HepG2 (cell line): ENCODE data around the gene ARL4D. TPM values are rescaled to one million over a fixed set of nuclear protein-coding genes. Genes with fewer than 3 reads are reported as not detected.

Experiments
- DPF2 ChIP-seq: sonication (generic); formaldehyde crosslinking; IDR thresholded peaks from 2 replicates; pipeline ENCODE4 v1.4.0; 2020; ENCODE audit warnings: mild to moderate bottlenecking, low read depth, missing genetic modification reagents, borderline replicate concordance
- FOXC1 ChIP-seq: sonication (generic); formaldehyde crosslinking; IDR thresholded peaks from 2 replicates; pipeline ENCODE4 v1.8.0; 2022; ENCODE audit warnings: mild to moderate bottlenecking, missing genetic modification reagents, borderline replicate concordance
- FOXP1 ChIP-seq, 2 experiments: fragments of 450-650 bp in 1 of 2; IDR thresholded peaks; 2 replicates each; pipeline ENCODE4 v1.6.1; 2017 to 2018; ENCODE audit warnings: antibody characterized with exemption in 1 of 2
- HNF4A ChIP-seq: sonication (generic); formaldehyde crosslinking; IDR thresholded peaks from 2 replicates; pipeline ENCODE4 v1.4.0; 2020; ENCODE audit warnings: missing genetic modification reagents
- KDM2A ChIP-seq: sonication (generic); formaldehyde crosslinking; IDR thresholded peaks from 2 replicates; pipeline ENCODE4 v1.4.0; 2020; ENCODE audit warnings: low read depth, missing genetic modification reagents, borderline replicate concordance
- NFRKB ChIP-seq: fragments of 450-650 bp; IDR thresholded peaks from 2 replicates; pipeline ENCODE4 v1.6.1; 2017
- NFYC ChIP-seq: IDR thresholded peaks from 2 replicates; pipeline ENCODE4 v1.6.1; 2016; ENCODE audit warnings: missing genetic modification reagents, missing compliant biosample characterization
- NR2F2 ChIP-seq: IDR thresholded peaks from 2 replicates; pipeline ENCODE4 v1.6.1; 2012; ENCODE audit warnings: low read depth, inconsistent platforms, borderline replicate concordance
- PHF21A ChIP-seq: sonication (generic); formaldehyde crosslinking; IDR thresholded peaks from 2 replicates; pipeline ENCODE4 v1.5.0; 2020; ENCODE audit warnings: mild to moderate bottlenecking, missing genetic modification reagents
- SNRNP70 ChIP-seq: fragments of 200-400 bp; formaldehyde crosslinking; IDR thresholded peaks from 2 replicates; pipeline ENCODE4 v1.6.1; 2017; ENCODE audit warnings: mild to moderate bottlenecking, low read depth, low read length, moderate library complexity
- SOX13 ChIP-seq, 3 experiments: fragments of 450-650 bp in 1 of 3; sonication (generic) in 1 of 3; formaldehyde crosslinking in 1 of 3; IDR thresholded peaks in 2 of 3; conservative IDR thresholded peaks in 1 of 3; 2 replicates each; pipeline versions ENCODE4 v1.5.0 to v1.6.1; 2016 to 2020; ENCODE audit warnings: antibody characterized with exemption in 1 of 3, mild to moderate bottlenecking in 1 of 3, missing compliant biosample characterization in 1 of 3, missing genetic modification reagents in 1 of 3, moderate library complexity in 1 of 3
- TCF7L2 ChIP-seq: IDR thresholded peaks from 2 replicates; pipeline ENCODE4 v1.6.1; 2011; ENCODE audit warnings: mild to moderate bottlenecking, low read depth, low read length, moderate library complexity
- ZKSCAN8 ChIP-seq: IDR thresholded peaks from 2 replicates; pipeline ENCODE4 v1.6.1; 2016; ENCODE audit warnings: borderline replicate concordance, missing genetic modification reagents, missing compliant biosample characterization
- ZNF530 ChIP-seq: sonication (generic); formaldehyde crosslinking; IDR thresholded peaks from 2 replicates; pipeline ENCODE4 v1.5.0; 2020; ENCODE audit warnings: low read depth, mild to moderate bottlenecking, missing genetic modification reagents
- polyA plus RNA-seq, 8 experiments: library from polyadenylated mRNA; depleted of rRNA in 3 of 8; stranded (reverse) in 7 of 8; unstranded in 1 of 8; fragments of >200 nt; fragmentation: Illumina TruSeq in 4 of 8; extraction: Trizol in 4 of 8; gene quantifications; 2 replicates each; pipeline versions ENCODE4 v1.2.1 to v1.2.3, GENCODE V29; 2011 to 2016; ENCODE audit warnings: low read depth in 4 of 8, missing spikeins in 1 of 8, mixed read lengths in 1 of 8; ENCODE audit not compliant: insufficient read depth in 1 of 8
- total RNA-seq, 5 experiments: library from RNA; depleted of rRNA; stranded (reverse); fragments of >200 nt; fragmentation: Illumina TruSeq; extraction: Trizol; gene quantifications; 2 replicates each; pipeline ENCODE4 v1.2.3, GENCODE V29; 2016; ENCODE audit warnings: low read depth in 1 of 5
- TF ChIP-seq, protein P1 (sequence below): sonication (generic); formaldehyde crosslinking; conservative IDR thresholded peaks from 2 replicates; pipeline ENCODE4 v1.8.0; 2022; ENCODE audit warnings: low read depth, missing genetic modification reagents
- TF ChIP-seq, protein P2 (sequence below): sonication (generic); formaldehyde crosslinking; IDR thresholded peaks from 2 replicates; pipeline ENCODE4 v1.8.0; 2023; ENCODE audit warnings: mild to moderate bottlenecking, missing genetic modification reagents
- TF ChIP-seq, protein P3 (sequence below): sonication (generic); formaldehyde crosslinking; conservative IDR thresholded peaks from 2 replicates; pipeline ENCODE4 v1.4.0; 2020; ENCODE audit warnings: missing genetic modification reagents
- TF ChIP-seq, protein P4 (sequence below): sonication (generic); formaldehyde crosslinking; IDR thresholded peaks from 2 replicates; pipeline ENCODE4 v1.8.1; 2022; ENCODE audit warnings: low read depth, mild to moderate bottlenecking, missing genetic modification reagents
- TF ChIP-seq, protein P5 (sequence below): sonication (generic); formaldehyde crosslinking; IDR thresholded peaks from 2 replicates; pipeline ENCODE4 v1.8.1; 2023; ENCODE audit warnings: missing genetic modification reagents, inconsistent platforms, borderline replicate concordance

ARL4D gene
- total and polyA plus RNA-seq, 2 of the 13 experiments (the other 11 are each of a cell fraction or from before 2014, with no cell fraction given): 9.0 to 25.9 TPM

DNA sequence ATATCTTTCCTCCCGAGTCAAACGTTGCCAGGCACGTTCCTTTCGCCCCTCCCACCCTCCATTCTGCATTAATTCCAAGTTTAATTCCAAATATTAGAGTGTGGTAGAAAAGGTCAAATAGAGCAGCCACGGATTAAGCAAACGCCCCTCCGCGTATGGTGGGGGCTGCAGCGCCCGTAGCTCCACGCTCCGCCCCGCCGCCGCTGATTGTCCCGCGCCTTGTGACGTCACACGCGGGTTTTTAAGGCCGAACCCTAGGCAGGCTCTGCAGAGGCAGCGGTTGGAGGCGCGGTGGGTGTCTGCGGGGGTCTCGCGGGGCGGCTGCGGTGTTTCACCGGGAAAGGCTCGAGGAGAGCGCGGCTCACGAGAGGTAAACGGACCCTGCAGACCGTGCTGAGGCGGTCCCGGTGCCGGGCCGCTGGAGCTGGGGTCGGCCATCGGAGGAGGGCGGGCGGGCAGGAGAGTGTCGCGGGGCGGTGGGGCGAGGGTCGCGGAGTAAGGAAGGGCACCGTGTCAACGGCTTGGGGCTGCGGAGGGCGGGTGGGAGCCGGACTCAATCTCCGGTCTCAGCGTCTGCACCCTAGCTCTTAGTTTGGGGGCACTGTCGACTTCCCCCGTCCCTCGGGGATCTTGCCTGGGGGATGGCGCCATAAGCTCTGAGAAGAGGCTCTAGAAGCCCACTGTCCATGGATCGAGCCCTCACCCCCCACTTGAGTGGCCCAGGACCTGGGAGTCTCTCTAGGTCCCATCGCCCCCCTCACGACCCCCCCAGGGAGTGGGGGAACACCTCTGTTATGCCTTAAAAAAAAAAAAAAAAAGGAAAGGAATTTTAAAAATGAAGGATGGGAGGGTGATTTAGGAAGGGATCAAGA lies at the start of gene ARL4D (continued):
- TF ChIP-seq, protein P1, sequence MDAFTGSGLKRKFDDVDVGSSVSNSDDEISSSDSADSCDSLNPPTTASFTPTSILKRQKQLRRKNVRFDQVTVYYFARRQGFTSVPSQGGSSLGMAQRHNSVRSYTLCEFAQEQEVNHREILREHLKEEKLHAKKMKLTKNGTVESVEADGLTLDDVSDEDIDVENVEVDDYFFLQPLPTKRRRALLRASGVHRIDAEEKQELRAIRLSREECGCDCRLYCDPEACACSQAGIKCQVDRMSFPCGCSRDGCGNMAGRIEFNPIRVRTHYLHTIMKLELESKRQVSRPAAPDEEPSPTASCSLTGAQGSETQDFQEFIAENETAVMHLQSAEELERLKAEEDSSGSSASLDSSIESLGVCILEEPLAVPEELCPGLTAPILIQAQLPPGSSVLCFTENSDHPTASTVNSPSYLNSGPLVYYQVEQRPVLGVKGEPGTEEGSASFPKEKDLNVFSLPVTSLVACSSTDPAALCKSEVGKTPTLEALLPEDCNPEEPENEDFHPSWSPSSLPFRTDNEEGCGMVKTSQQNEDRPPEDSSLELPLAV (CRISPR knock-in tag): no peak
- TF ChIP-seq, protein P2, sequence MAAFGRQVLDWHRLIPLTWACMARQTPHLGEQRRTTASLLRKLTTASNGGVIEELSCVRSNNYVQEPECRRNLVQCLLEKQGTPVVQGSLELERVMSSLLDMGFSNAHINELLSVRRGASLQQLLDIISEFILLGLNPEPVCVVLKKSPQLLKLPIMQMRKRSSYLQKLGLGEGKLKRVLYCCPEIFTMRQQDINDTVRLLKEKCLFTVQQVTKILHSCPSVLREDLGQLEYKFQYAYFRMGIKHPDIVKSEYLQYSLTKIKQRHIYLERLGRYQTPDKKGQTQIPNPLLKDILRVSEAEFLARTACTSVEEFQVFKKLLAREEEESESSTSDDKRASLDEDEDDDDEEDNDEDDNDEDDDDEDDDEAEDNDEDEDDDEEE (CRISPR knock-in tag): peak; percentile 71; the same call in 1 of the 2 replicates
- TF ChIP-seq, protein P3, sequence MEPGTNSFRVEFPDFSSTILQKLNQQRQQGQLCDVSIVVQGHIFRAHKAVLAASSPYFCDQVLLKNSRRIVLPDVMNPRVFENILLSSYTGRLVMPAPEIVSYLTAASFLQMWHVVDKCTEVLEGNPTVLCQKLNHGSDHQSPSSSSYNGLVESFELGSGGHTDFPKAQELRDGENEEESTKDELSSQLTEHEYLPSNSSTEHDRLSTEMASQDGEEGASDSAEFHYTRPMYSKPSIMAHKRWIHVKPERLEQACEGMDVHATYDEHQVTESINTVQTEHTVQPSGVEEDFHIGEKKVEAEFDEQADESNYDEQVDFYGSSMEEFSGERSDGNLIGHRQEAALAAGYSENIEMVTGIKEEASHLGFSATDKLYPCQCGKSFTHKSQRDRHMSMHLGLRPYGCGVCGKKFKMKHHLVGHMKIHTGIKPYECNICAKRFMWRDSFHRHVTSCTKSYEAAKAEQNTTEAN (CRISPR knock-in tag): 0 out of 2 replicates have a peak, but pooled peaks have one; percentile 35
- TF ChIP-seq FOXP1 (IDR thresholded peaks at IDR 0.05): no peak
- TF ChIP-seq FOXP1 (CRISPR knock-in tag; IDR thresholded peaks at IDR 0.05): 0 out of 2 replicates have a peak, but pooled peaks have one; percentile 46
- peak; percentile 96 for TF ChIP-seq FOXC1 (CRISPR knock-in tag)
- TF ChIP-seq KDM2A (CRISPR knock-in tag): peak; percentile 85
- peak; percentile 30; the same call in 1 of the 2 replicates for TF ChIP-seq SOX13 (IDR thresholded peaks at IDR 0.05)
- TF ChIP-seq SOX13 (CRISPR knock-in tag; conservative IDR thresholded peaks at IDR 0.05 in 1 of 2, IDR thresholded peaks at IDR 0.05 in 1 of 2): peak in 1 of 2 experiments; percentile 50; a peak in 1 of 4 replicates
- TF ChIP-seq DPF2 (CRISPR knock-in tag): no peak
- TF ChIP-seq, protein P4, sequence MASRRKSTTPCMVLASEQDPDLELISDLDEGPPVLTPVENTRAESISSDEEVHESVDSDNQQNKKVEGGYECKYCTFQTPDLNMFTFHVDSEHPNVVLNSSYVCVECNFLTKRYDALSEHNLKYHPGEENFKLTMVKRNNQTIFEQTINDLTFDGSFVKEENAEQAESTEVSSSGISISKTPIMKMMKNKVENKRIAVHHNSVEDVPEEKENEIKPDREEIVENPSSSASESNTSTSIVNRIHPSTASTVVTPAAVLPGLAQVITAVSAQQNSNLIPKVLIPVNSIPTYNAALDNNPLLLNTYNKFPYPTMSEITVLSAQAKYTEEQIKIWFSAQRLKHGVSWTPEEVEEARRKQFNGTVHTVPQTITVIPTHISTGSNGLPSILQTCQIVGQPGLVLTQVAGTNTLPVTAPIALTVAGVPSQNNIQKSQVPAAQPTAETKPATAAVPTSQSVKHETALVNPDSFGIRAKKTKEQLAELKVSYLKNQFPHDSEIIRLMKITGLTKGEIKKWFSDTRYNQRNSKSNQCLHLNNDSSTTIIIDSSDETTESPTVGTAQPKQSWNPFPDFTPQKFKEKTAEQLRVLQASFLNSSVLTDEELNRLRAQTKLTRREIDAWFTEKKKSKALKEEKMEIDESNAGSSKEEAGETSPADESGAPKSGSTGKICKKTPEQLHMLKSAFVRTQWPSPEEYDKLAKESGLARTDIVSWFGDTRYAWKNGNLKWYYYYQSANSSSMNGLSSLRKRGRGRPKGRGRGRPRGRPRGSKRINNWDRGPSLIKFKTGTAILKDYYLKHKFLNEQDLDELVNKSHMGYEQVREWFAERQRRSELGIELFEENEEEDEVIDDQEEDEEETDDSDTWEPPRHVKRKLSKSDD: peak; percentile 92
- TF ChIP-seq NFRKB: no peak
- no peak for TF ChIP-seq HNF4A
- peak; percentile 69 for TF ChIP-seq NFYC (CRISPR knock-in tag)
- TF ChIP-seq, protein P5, sequence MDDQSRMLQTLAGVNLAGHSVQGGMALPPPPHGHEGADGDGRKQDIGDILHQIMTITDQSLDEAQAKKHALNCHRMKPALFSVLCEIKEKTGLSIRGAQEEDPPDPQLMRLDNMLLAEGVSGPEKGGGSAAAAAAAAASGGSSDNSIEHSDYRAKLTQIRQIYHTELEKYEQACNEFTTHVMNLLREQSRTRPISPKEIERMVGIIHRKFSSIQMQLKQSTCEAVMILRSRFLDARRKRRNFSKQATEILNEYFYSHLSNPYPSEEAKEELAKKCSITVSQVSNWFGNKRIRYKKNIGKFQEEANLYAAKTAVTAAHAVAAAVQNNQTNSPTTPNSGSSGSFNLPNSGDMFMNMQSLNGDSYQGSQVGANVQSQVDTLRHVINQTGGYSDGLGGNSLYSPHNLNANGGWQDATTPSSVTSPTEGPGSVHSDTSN: no peak
- TF ChIP-seq ZNF530 (CRISPR knock-in tag): peak; percentile 22; the same call in 1 of the 2 replicates
- TF ChIP-seq TCF7L2: no peak
- TF ChIP-seq NR2F2: peak; percentile 68; the same call in 1 of the 2 replicates
- no peak for TF ChIP-seq SNRNP70
- TF ChIP-seq PHF21A (CRISPR knock-in tag): no peak
- 0 out of 2 replicates have a peak, but pooled peaks have one; percentile 17 for TF ChIP-seq ZKSCAN8 (CRISPR knock-in tag)
